ENCODE data around the gene CFD.
"Not testable (repeated sequence)": the region's sequence is repeated elsewhere in the genome, so short reads cannot be mapped to it uniquely, and the experiment has no call there.

CFD gene

GRCh38 chr19:825897-826644, 33.4 kb upstream of the CFD start:
- DNase-seq (ENCODE audit: low read depth in 2 of 2): no peak

- DNase-seq (ENCODE audit: low read depth in 2 of 2): no peak
These were observed 32.2 kb upstream of the CFD start for GRCh38 chr19:827314-827709.

GRCh38 chr19:827710-828321, 31.6 kb upstream of the CFD start, which contains the start of gene AZU1:
AZU1 (plus strand) TSS chr19:827837; CDS start chr19:827847, 10 bp downstream.
- DNase-seq (ENCODE audit: low read depth in 2 of 2): no peak

GRCh38 chr19:829129-829758, 30.2 kb upstream of the CFD start:
- no peak for DNase-seq (ENCODE audit: low read depth in 2 of 2)

GRCh38 chr19:831407-832369, 27.8 kb upstream of the CFD start:
- DNase-seq (ENCODE audit: low read depth in 2 of 2): no peak

GRCh38 chr19:834216-834615, 25.2 kb upstream of the CFD start:
- no peak for DNase-seq (ENCODE audit: low read depth in 2 of 2)

- DNase-seq (ENCODE audit: low read depth in 2 of 2): no peak
These were observed 24.2 kb upstream of the CFD start for GRCh38 chr19:835210-835810.

GRCh38 chr19:840519-841206, 18.8 kb upstream of the CFD start, which contains the start of gene PRTN3:
PRTN3 (plus strand) TSS chr19:840999; CDS start chr19:841009, 10 bp downstream.
- DNase-seq (ENCODE audit: low read depth in 2 of 2): no peak

- DNase-seq (ENCODE audit: low read depth in 2 of 2): not testable (repeated sequence)
These were observed 16.7 kb upstream of the CFD start for GRCh38 chr19:842802-843179.

GRCh38 chr19:843180-843835, 16.2 kb upstream of the CFD start:
- DNase-seq (ENCODE audit: low read depth in 2 of 2): no peak

- DNase-seq (ENCODE audit: low read depth in 2 of 2): no peak
These were observed 15.5 kb upstream of the CFD start for GRCh38 chr19:843836-844545.

GRCh38 chr19:844546-844971, 14.9 kb upstream of the CFD start:
- DNase-seq (ENCODE audit: low read depth in 2 of 2): no peak

- no peak for DNase-seq (ENCODE audit: low read depth in 2 of 2)
These were observed 13.6 kb upstream of the CFD start for GRCh38 chr19:845707-846521.

GRCh38 chr19:848386-848921, 11.0 kb upstream of the CFD start:
- no peak for DNase-seq (ENCODE audit: low read depth in 2 of 2)

- DNase-seq (ENCODE audit: low read depth in 2 of 2): not testable (repeated sequence)
These were observed 10.3 kb upstream of the CFD start for GRCh38 chr19:849195-849594.

- peak; percentile 62 to 67 for DNase-seq (ENCODE audit: low read depth in 2 of 2)
These were observed 9.1 kb upstream of the CFD start for GRCh38 chr19:850221-850978.

- no peak for DNase-seq (ENCODE audit: low read depth in 2 of 2)
These were observed 8.5 kb upstream of the CFD start for GRCh38 chr19:850979-851335.
